SJSA1 (cell line): ENCODE measurements around the gene ZNF227. TPM values are rescaled to one million over a fixed set of nuclear protein-coding genes. Genes with fewer than 3 reads are reported as not detected.

Source experiments
- DNase-seq, 2 experiments: peaks; one replicate each; pipeline ENCODE4 v3.0.0-alpha.2; 2015 to 2020; ENCODE audit warnings: low spot score in 2 of 2, low read depth in 1 of 2
- H3K27ac ChIP-seq: fragments of 250-450 bp; sonication (Bioruptor Pico); 2 replicates; pipeline ENCODE4 v1.5.1; 2020; ENCODE audit warnings: mild to moderate bottlenecking, moderate library complexity
- H3K27me3 ChIP-seq: fragments of 250-450 bp; sonication (Bioruptor Pico); replicated peaks from 2 replicates; pipeline ENCODE4 v1.5.1; 2020; ENCODE audit warnings: mild to moderate bottlenecking, moderate library complexity
- H3K36me3 ChIP-seq: fragments of 250-450 bp; sonication (Bioruptor Pico); 2 replicates; pipeline ENCODE4 v1.5.1; 2020; ENCODE audit warnings: mild to moderate bottlenecking
- H3K4me1 ChIP-seq: fragments of 250-450 bp; sonication (Bioruptor Pico); replicated peaks from 2 replicates; pipeline ENCODE4 v1.6.1; 2021; ENCODE audit warnings: mild to moderate bottlenecking
- H3K4me3 ChIP-seq: fragments of 250-450 bp; sonication (Bioruptor Pico); 2 replicates; pipeline ENCODE4 v1.5.1; 2020; ENCODE audit warnings: mild to moderate bottlenecking
- H3K9me3 ChIP-seq: fragments of 250-450 bp; sonication (Bioruptor Pico); replicated peaks from 2 replicates; pipeline ENCODE4 v1.5.1; 2020; ENCODE audit warnings: mild to moderate bottlenecking
- total RNA-seq: library from RNA; depleted of rRNA; stranded (reverse); fragments of >200 nt; shearing (Covaris generic); gene quantifications from 2 replicates; pipeline ENCODE4 v1.2.3, GENCODE V29; 2014; rRNA removed

The ZNF227 gene
- total RNA-seq, 1 experiment from 2014 or later: 15.1 TPM

DNA sequence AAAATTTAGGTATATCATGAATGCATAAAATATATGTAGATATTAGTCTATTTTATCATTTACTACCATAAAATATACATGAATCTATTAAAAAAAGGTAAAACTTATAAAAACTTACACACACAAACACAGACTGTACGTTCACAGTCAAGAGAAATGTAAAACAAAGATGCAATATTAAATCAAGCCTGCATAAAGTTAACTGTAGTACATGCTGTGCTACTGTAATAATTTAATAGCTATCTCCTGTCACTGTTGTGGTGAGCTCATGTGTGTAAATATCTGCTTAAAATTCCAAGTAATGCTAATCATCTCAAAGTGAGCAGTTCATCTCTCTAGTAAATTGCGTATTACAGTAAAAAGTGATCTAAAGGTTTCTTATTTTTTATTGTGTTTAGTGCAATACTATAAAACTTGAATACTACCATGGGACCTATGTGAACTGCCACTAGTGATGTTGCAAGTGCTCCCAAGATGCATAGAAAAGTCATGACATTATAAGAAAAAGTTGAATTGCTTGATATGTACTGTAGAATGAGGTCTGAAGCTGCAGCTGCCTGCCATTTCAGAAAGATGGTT lies 46.6 kb downstream of the ZNF227 start:
- DNase-seq: no peak
- Histone ChIP-seq H3K27me3 (no peaks in the 10 kb centered on the region), H3K4me1 (no peaks in the 10 kb centered on the region), H3K4me3 (no peak overlapping the region), H3K27ac (no peak overlapping the region), H3K9me3 (0 out of 2 replicates have a peak, but pooled peaks cover 4% of the 10 kb centered on the region), H3K36me3 (no peaks in the 10 kb centered on the region)

DNA sequence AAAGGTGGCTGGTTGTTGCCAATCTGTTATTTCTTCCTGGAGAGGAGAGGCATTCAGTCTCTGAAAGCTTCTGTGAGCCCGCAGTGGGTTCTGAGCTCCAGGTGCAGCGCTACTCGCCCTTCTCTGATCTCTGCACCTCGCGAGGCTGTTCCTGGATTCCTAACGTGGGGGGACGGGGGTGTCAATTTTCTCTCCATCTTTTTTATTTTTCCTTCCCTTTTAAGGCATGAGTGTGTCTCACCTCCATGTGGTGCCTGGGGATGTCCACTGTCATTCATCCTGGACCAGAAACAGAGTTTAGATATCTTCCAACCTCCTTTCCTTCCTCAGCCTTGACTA lies 48.0 kb downstream of the ZNF227 start:
- Histone ChIP-seq H3K27ac (no peak overlapping the region), H3K4me3 (peak overlapping the region; percentile 26; the same call in 1 of the 2 replicates)
- DNase-seq: no peak

DNA sequence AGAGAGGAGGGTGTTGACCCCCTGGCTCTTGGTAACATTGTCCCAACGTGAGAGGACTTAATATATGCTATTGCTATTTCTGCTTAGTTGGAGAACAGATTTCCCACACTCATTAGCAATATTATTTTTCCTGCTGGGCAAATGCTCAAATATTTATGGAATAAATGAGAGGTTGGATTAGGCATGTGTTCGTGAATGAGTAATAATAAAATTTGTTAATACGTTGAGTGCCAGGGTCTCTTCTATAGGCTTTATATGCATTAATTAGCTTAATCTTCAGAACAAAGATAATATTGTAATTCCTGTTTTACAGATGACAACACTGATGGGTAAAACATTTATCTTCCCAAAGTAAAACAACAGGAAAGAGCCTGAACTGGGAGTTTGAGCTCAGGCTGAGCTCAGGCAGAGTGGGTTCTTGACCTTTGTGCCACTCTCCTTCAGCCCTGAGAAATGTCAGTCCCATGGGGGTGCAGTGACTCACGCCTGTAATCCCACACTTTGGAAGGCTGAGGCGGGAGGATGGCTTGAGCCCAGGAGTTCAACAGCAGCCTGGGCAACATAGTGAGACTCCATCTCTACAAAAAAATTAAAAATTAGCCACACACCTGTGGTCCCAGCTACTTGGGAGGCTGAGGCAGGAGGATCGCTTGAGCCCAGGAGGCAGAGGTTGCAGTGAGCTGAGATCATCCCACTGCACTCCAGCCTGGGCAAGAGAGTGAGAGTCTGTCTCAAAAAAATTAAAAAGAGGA lies 48.5 kb downstream of the ZNF227 start:
- no peaks in the 10 kb centered on the region for H3K27me3 ChIP-seq
- DNase-seq: no peak
- H3K4me1 ChIP-seq: no peaks in the 10 kb centered on the region
- H3K9me3 ChIP-seq: no peaks in the 10 kb centered on the region
- H3K36me3 ChIP-seq: no peaks in the 10 kb centered on the region
- no peak overlapping the region for H3K27ac ChIP-seq
- H3K4me3 ChIP-seq: no peak overlapping the region

More for the DNA sequence above, 48.0 kb downstream of the ZNF227 start:
- no peaks in the 10 kb centered on the region for H3K27me3 ChIP-seq
- H3K36me3 ChIP-seq: no peaks in the 10 kb centered on the region
- H3K4me1 ChIP-seq: no peaks in the 10 kb centered on the region
- H3K9me3 ChIP-seq: no peaks in the 10 kb centered on the region

DNA sequence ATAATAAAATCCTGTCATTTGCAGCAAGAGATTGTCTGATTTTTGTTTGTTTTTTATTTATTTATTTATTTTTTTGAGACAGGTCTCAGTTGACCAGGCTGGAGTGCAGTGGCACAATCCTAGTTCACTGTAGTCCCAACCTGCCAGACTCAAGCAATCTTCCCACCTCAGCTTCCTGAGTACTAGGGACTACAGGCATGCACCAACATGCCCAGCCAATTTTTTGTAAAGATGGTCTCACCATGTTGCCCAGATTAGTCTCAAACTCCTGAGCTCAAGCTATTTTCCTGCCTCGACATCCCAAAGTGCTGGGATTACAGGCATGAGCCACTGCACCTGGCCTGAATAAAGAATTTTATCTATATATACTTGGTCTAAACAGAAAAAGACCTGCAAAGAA lies 65.0 kb downstream of the ZNF227 start:
- no peaks in the 10 kb centered on the region for H3K27me3 ChIP-seq
- DNase-seq: no peak
- H3K4me1 ChIP-seq: no peaks in the 10 kb centered on the region
- no peaks in the 10 kb centered on the region for H3K36me3 ChIP-seq
- no peak overlapping the region for H3K4me3 ChIP-seq
- H3K9me3 ChIP-seq: peaks cover under 1% of the 10 kb centered on the region
- H3K27ac ChIP-seq: no peak overlapping the region

DNA sequence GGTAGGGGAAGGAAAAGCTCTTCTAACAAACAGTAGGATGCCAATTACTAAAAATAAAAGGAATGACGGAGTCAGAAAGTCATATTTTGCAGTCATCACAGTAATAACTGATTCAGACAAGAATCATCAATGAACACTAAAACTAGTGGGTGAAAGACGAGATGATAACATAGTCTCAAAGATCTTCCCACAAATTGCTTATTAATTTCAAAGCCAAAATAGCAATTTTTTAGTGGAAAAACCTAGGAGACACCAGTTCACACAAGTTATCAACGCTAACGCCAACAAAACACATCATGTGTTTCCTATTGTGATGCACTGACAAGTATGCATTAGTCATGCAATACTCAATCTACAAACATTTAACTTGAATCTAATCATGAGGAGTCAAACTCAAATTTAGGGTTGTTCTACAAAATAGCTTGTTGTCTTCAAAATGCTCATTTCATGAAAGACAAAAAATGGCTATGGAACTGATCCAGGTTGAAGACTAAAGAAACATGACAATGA lies 65.9 kb downstream of the ZNF227 start:
- Histone ChIP-seq H3K27ac (no peak overlapping the region), H3K36me3 (no peaks in the 10 kb centered on the region), H3K4me1 (no peaks in the 10 kb centered on the region), H3K9me3 (peaks cover 3% of the 10 kb centered on the region), H3K4me3 (no peak overlapping the region), H3K27me3 (no peaks in the 10 kb centered on the region)
- no peak for DNase-seq

DNA sequence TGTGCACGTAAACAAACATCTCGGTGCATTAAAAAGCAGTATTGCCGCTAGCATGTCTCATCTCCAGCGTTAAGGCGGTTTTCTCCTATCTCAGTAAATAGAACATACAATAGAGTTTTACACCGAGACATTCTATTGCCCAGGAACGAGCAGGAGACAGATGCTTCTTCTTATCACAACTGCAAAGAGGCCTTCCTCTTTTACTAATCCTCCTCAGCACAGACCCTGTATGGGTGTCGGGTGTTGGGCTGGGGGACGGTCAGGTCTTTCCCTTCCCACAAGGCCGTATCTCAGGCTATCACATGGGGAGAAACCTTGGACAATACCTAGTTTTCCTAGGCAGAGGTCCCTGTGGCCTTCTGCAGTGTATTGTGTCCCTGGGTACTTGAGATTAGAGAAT lies 68.6 kb downstream of the ZNF227 start:
- Histone ChIP-seq H3K4me1 (no peaks in the 10 kb centered on the region), H3K27me3 (no peaks in the 10 kb centered on the region), H3K27ac (no peak overlapping the region), H3K4me3 (no peak overlapping the region), H3K9me3 (peaks cover 3% of the 10 kb centered on the region; the same call in 1 of the 2 replicates), H3K36me3 (no peaks in the 10 kb centered on the region)
- DNase-seq: no peak

DNA sequence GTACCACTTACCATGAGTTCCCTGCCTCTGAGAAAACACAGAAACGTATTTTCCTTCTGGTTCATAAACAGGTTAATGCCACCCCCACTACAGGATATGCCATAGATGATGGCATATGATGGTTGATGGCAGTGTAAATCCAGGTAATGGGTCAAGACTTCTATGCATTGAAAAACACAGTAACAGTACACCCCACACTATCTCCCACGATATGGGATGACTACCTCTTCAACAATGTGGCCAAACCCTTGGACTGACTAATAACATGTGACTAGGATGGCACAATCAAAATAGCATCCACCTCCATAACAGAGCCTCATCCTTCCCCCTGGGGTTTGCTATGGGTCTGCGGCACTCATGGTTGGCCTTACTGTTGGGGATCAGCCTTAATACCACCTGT lies 70.5 kb downstream of the ZNF227 start:
- Histone ChIP-seq H3K9me3 (peaks cover 3% of the 10 kb centered on the region; the same call in 1 of the 2 replicates), H3K27ac (no peak overlapping the region), H3K4me1 (no peaks in the 10 kb centered on the region), H3K36me3 (peaks cover 7% of the 10 kb centered on the region), H3K4me3 (no peak overlapping the region), H3K27me3 (no peaks in the 10 kb centered on the region)
- no peak for DNase-seq

DNA sequence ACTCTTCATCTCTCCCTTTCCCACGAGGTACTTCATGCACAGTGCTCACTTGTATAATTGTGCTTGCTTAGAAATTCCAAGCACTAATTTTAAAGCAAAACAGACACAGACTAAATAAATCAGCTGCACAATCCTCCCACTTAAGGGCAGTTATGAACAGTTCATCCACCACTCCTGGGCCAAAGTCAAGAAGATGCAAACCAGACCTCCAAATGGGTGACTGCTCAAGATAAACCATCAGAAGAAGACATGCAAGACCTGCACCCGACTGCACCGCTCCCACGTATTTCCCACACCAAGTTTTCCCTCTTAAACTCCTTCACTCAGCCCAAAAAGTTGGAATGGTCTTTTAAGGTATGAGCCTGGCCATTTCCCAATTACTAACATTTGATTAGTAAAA lies 72.6 kb downstream of the ZNF227 start:
- DNase-seq: no peak
- H3K27ac ChIP-seq: no peak overlapping the region
- no peaks in the 10 kb centered on the region for H3K4me1 ChIP-seq
- no peak overlapping the region for H3K4me3 ChIP-seq
- peaks cover 28% of the 10 kb centered on the region for H3K36me3 ChIP-seq
- peaks cover 7% of the 10 kb centered on the region for H3K9me3 ChIP-seq
- H3K27me3 ChIP-seq: no peaks in the 10 kb centered on the region

Other genes starting within 250 kb of the ZNF227 start
- gene ZNF155, start 228.3 kb upstream of the ZNF227 start, total RNA-seq: 6.1 and 11.2 TPM in 2 replicates
- 4.3 and 9.7 TPM in 2 replicates for gene ZNF230, start 209.6 kb upstream of the ZNF227 start, total RNA-seq
- gene ZNF222, start 187.2 kb upstream of the ZNF227 start, total RNA-seq: 8.1 and 9.6 TPM in 2 replicates
- 3.9 and 7.5 TPM in 2 replicates for gene ZNF223, start 160.5 kb upstream of the ZNF227 start, total RNA-seq
- gene ZNF284, start 140.4 kb upstream of the ZNF227 start, total RNA-seq: 2.9 and 3.1 TPM in 2 replicates
- 2.4 and 10.8 TPM in 2 replicates for gene ZNF224, start 118.2 kb upstream of the ZNF227 start, total RNA-seq
- gene ZNF225, start 99.1 kb upstream of the ZNF227 start, total RNA-seq: 2.8 and 4.2 TPM in 2 replicates
- 4.5 and 7.1 TPM in 2 replicates for gene ZNF234, start 71.0 kb upstream of the ZNF227 start, total RNA-seq
- gene ZNF226, start 47.4 kb upstream of the ZNF227 start, total RNA-seq: 15.4 and 20.5 TPM in 2 replicates
- 0.50 TPM in 1 of 2 replicates, not detected in the other for gene ZNF233, start 47.4 kb downstream of the ZNF227 start, total RNA-seq
- 3.8 and 4.3 TPM in 2 replicates for gene ZNF235, start 92.5 kb downstream of the ZNF227 start, total RNA-seq
- gene ZNF112, start 144.1 kb downstream of the ZNF227 start, total RNA-seq: 4.7 and 7.1 TPM in 2 replicates
- 3.7 and 4.1 TPM in 2 replicates for gene ZNF285, start 189.1 kb downstream of the ZNF227 start, total RNA-seq
- 2.4 and 13.4 TPM in 2 replicates for gene ZNF229, start 235.9 kb downstream of the ZNF227 start, total RNA-seq